K562 (cell line): ENCODE results near the gene CNPY4. TPM values are rescaled to one million over a fixed set of nuclear protein-coding genes. Genes with fewer than 3 reads are reported as not detected.

Experiments
- CBX8 ChIP-seq: fragments of 200-600 bp; sonication (generic); IDR thresholded peaks from 2 replicates; pipeline ENCODE4 v1.6.1; 2012; ENCODE audit warnings: borderline replicate concordance, mixed run types, low read depth, mild to moderate bottlenecking, moderate library complexity, mixed read lengths, low read length, control low read depth, inconsistent platforms; ENCODE audit not compliant: poor library complexity, severe bottlenecking; ENCODE audit errors: extremely low read depth
- HLTF ChIP-seq: fragments of 450-650 bp; IDR thresholded peaks from 2 replicates; pipeline ENCODE4 v1.6.1; 2016
- NR2C1 ChIP-seq, 2 experiments: fragments of 450-650 bp; IDR thresholded peaks; 2 replicates each; pipeline ENCODE4 v1.6.1; 2017; ENCODE audit warnings: mild to moderate bottlenecking in 2 of 2, antibody characterized with exemption in 1 of 2, inconsistent platforms in 1 of 2, missing compliant biosample characterization in 1 of 2, missing genetic modification characterization in 1 of 2
- PKNOX1 ChIP-seq: fragments of 450-650 bp; IDR thresholded peaks from 2 replicates; pipeline ENCODE4 v1.6.1; 2016
- SMARCA4 ChIP-seq: fragments of 450-650 bp; IDR thresholded peaks from 2 replicates; pipeline ENCODE4 v1.6.1; 2016
- ZNF212 ChIP-seq: fragments of 450-650 bp; formaldehyde crosslinking; IDR thresholded peaks from 2 replicates; pipeline ENCODE4 v1.4.0; 2020; ENCODE audit warnings: mild to moderate bottlenecking
- ZNF586 ChIP-seq: fragments of 450-650 bp; formaldehyde crosslinking; conservative IDR thresholded peaks from 2 replicates; pipeline ENCODE4 v1.4.0; 2020; ENCODE audit warnings: mild to moderate bottlenecking, moderate library complexity
- polyA plus RNA-seq, 8 experiments: library from polyadenylated mRNA; depleted of rRNA in 4 of 8; stranded (reverse) in 5 of 8; unstranded in 3 of 8; fragments of >200 nt; fragmentation: Nextera tagmentation in 2 of 8; fragmentation: Illumina TruSeq in 1 of 8; extraction: Ambion mirVana in 2 of 8; extraction: Trizol in 1 of 8; gene quantifications; 2 replicates each; pipeline versions ENCODE4 v1.2.1 to v1.2.3, GENCODE V29; 2011 to 2014; ENCODE audit warnings: inconsistent platforms in 1 of 8, missing spikeins in 1 of 8
- total RNA-seq, 7 experiments: library from RNA; depleted of rRNA in 6 of 7; stranded (reverse); fragments of >200 nt in 6 of 7; fragmentation: Illumina TruSeq in 2 of 7; extraction: Trizol in 2 of 7; gene quantifications; 2 replicates each; pipeline versions ENCODE4 v1.2.1 to v1.2.3, GENCODE V29; 2011 to 2021; ENCODE audit warnings: low replicate concordance in 1 of 7
- TF ChIP-seq, protein P1 (sequence below): fragments of 450-650 bp; IDR thresholded peaks from 2 replicates; pipeline ENCODE4 v1.6.1; 2017; ENCODE audit warnings: mild to moderate bottlenecking, moderate library complexity
- TF ChIP-seq, protein P2 (sequence below): sonication (generic); IDR thresholded peaks from 2 replicates; pipeline ENCODE4 v1.6.1; 2016
- TF ChIP-seq, protein P3 (sequence below), 2 experiments: IDR thresholded peaks in 1 of 2; conservative IDR thresholded peaks in 1 of 2; 2 replicates each; pipeline ENCODE4 v1.6.1; 2016; ENCODE audit warnings: low read depth in 2 of 2, mild to moderate bottlenecking in 1 of 2, missing compliant biosample characterization in 1 of 2, missing genetic modification characterization in 1 of 2, moderate library complexity in 1 of 2
- TF ChIP-seq, protein P4 (sequence below), 2 experiments: fragments of 450-650 bp in 1 of 2; sonication (generic) in 1 of 2; formaldehyde crosslinking in 1 of 2; IDR thresholded peaks; 2 replicates each; pipeline versions ENCODE4 v1.7.1 to v1.9.0; 2016 to 2022; ENCODE audit warnings: inconsistent platforms in 1 of 2, mild to moderate bottlenecking in 1 of 2, missing genetic modification reagents in 1 of 2

The CNPY4 gene
- total and polyA plus RNA-seq, 9 of the 15 experiments (the other 6 are each of a cell fraction or from before 2014, with no cell fraction given): 1.9 to 11.2 (median 7.0) TPM

GRCh38 chr7:100082978-100083377 is 36.5 kb upstream of the CNPY4 start (continued):
- TF ChIP-seq, protein P1, sequence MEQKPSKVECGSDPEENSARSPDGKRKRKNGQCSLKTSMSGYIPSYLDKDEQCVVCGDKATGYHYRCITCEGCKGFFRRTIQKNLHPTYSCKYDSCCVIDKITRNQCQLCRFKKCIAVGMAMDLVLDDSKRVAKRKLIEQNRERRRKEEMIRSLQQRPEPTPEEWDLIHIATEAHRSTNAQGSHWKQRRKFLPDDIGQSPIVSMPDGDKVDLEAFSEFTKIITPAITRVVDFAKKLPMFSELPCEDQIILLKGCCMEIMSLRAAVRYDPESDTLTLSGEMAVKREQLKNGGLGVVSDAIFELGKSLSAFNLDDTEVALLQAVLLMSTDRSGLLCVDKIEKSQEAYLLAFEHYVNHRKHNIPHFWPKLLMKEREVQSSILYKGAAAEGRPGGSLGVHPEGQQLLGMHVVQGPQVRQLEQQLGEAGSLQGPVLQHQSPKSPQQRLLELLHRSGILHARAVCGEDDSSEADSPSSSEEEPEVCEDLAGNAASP: no peak; the same call in 1 of the 2 replicates
- TF ChIP-seq, protein P2, sequence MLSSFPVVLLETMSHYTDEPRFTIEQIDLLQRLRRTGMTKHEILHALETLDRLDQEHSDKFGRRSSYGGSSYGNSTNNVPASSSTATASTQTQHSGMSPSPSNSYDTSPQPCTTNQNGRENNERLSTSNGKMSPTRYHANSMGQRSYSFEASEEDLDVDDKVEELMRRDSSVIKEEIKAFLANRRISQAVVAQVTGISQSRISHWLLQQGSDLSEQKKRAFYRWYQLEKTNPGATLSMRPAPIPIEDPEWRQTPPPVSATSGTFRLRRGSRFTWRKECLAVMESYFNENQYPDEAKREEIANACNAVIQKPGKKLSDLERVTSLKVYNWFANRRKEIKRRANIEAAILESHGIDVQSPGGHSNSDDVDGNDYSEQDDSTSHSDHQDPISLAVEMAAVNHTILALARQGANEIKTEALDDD: no peak
- TF ChIP-seq ZNF212: no peak
- TF ChIP-seq SMARCA4: peak; percentile 16; the same call in 1 of the 2 replicates
- no peak for TF ChIP-seq CBX8
- TF ChIP-seq ZNF586 (CRISPR knock-in tag): no peak
- no peak for TF ChIP-seq NR2C1 (IDR thresholded peaks at IDR 0.05)
- 0 out of 2 replicates have a peak, but pooled peaks have one; percentile 5 for TF ChIP-seq NR2C1 (tag; IDR thresholded peaks at IDR 0.05)
- TF ChIP-seq, protein P3, sequence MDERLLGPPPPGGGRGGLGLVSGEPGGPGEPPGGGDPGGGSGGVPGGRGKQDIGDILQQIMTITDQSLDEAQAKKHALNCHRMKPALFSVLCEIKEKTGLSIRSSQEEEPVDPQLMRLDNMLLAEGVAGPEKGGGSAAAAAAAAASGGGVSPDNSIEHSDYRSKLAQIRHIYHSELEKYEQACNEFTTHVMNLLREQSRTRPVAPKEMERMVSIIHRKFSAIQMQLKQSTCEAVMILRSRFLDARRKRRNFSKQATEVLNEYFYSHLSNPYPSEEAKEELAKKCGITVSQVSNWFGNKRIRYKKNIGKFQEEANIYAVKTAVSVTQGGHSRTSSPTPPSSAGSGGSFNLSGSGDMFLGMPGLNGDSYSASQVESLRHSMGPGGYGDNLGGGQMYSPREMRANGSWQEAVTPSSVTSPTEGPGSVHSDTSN (CRISPR knock-in tag; IDR thresholded peaks at IDR 0.05; ENCODE audit: low read depth): no peak
- TF ChIP-seq, protein P3 (tag; conservative IDR thresholded peaks at IDR 0.05; ENCODE audit: low read depth): peak; percentile 69
- peak; percentile 58 for TF ChIP-seq PKNOX1
- TF ChIP-seq, protein P4, sequence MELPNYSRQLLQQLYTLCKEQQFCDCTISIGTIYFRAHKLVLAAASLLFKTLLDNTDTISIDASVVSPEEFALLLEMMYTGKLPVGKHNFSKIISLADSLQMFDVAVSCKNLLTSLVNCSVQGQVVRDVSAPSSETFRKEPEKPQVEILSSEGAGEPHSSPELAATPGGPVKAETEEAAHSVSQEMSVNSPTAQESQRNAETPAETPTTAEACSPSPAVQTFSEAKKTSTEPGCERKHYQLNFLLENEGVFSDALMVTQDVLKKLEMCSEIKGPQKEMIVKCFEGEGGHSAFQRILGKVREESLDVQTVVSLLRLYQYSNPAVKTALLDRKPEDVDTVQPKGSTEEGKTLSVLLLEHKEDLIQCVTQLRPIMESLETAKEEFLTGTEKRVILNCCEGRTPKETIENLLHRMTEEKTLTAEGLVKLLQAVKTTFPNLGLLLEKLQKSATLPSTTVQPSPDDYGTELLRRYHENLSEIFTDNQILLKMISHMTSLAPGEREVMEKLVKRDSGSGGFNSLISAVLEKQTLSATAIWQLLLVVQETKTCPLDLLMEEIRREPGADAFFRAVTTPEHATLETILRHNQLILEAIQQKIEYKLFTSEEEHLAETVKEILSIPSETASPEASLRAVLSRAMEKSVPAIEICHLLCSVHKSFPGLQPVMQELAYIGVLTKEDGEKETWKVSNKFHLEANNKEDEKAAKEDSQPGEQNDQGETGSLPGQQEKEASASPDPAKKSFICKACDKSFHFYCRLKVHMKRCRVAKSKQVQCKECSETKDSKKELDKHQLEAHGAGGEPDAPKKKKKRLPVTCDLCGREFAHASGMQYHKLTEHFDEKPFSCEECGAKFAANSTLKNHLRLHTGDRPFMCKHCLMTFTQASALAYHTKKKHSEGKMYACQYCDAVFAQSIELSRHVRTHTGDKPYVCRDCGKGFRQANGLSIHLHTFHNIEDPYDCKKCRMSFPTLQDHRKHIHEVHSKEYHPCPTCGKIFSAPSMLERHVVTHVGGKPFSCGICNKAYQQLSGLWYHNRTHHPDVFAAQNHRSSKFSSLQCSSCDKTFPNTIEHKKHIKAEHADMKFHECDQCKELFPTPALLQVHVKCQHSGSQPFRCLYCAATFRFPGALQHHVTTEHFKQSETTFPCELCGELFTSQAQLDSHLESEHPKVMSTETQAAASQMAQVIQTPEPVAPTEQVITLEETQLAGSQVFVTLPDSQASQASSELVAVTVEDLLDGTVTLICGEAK (IDR thresholded peaks at IDR 0.05): peak; percentile 4; the same call in 1 of the 2 replicates
- TF ChIP-seq, protein P4 (CRISPR knock-in tag; IDR thresholded peaks at IDR 0.05): no peak
- TF ChIP-seq HLTF: peak; percentile 75; the same call in 1 of the 2 replicates
